ENCODE measurements around the gene MYO15A. TPM values are rescaled to one million over a fixed set of nuclear protein-coding genes. Genes with fewer than 3 reads are reported as not detected.

MYO15A gene
- total and polyA plus RNA-seq, 2 donors (not counting 1 experiment from before 2014, with no cell fraction given) = 0.42 to 2.0 TPM

DNA sequence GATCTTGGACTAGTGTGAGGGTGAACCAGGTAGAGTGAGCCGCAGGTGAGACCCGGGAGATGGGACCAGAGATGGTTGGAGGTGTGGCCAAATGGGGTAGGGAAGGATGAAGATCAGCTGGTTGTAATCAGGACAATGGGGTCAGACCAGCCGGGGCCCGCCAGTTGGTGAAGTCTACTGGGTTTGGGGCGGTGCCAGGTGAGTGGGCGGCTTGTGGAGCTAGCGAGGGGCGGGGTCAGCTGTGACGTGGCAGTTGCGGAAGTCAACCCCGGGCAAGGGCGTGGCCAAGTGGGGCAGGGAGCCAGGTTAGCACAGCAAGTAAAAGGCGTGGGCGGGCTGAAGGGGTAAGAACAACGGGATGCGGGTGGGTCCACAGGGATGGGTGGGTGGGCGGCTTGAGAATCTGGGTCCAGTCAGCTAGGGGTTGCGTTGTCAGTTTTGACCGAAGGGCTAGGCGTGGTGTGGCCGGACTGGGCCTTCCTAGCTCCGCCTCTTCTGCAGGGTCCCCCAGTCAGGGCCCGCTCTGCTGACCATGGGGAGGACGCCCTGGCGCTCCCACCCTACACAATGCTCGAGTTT, 49.6 kb downstream of the MYO15A start:
- Histone ChIP-seq H3K79me2 (ENCODE audit: control insufficient read depth, insufficient read depth, low read length) (no peaks in the 10 kb centered on the region), H3K27me3 (ENCODE audit: control insufficient read depth, insufficient read depth, low read length) (no peaks in the 10 kb centered on the region), H3K4me3 (replicated peaks in 1 of 4; ENCODE audit: control extremely low read depth in 1 of 4, insufficient read depth in 1 of 4, low read depth in 3 of 4, low read length in 4 of 4) (peak overlapping the region; percentile 38 to 57 (median 46)), H4K20me1 (ENCODE audit: control insufficient read depth, extremely low read depth, insufficient read depth, low read length) (no peaks in the 10 kb centered on the region), H2AFZ (ENCODE audit: low read length) (peak overlapping the region; percentile 73), H3K4me1 (ENCODE audit: control insufficient read depth, extremely low read depth, insufficient read depth, low read length) (peaks cover 9% of the 10 kb centered on the region), H3K4me2 (ENCODE audit: extremely low read depth, insufficient read depth, low read length) (peak overlapping the region; percentile 80), H3K9ac (ENCODE audit: insufficient read depth, low read length) (peak overlapping the region; percentile 46), H3K36me3 (ENCODE audit: control insufficient read depth, insufficient read depth, low read length) (no peaks in the 10 kb centered on the region), H3K9me3 (ENCODE audit: control insufficient read depth, insufficient read depth, low read depth, low read length) (no peaks in the 10 kb centered on the region), H3K27ac (ENCODE audit: insufficient read depth, low read length) (peak overlapping the region; percentile 47)
- DNase-seq (ENCODE audit: low read depth in 2 of 2) = peak; percentile 83 to 87
- TF ChIP-seq EZH2 (IDR thresholded peaks at IDR 0.05; ENCODE audit: low read length, missing control alignments) = no peak
- TF ChIP-seq, protein P1, sequence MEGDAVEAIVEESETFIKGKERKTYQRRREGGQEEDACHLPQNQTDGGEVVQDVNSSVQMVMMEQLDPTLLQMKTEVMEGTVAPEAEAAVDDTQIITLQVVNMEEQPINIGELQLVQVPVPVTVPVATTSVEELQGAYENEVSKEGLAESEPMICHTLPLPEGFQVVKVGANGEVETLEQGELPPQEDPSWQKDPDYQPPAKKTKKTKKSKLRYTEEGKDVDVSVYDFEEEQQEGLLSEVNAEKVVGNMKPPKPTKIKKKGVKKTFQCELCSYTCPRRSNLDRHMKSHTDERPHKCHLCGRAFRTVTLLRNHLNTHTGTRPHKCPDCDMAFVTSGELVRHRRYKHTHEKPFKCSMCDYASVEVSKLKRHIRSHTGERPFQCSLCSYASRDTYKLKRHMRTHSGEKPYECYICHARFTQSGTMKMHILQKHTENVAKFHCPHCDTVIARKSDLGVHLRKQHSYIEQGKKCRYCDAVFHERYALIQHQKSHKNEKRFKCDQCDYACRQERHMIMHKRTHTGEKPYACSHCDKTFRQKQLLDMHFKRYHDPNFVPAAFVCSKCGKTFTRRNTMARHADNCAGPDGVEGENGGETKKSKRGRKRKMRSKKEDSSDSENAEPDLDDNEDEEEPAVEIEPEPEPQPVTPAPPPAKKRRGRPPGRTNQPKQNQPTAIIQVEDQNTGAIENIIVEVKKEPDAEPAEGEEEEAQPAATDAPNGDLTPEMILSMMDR (conservative IDR thresholded peaks at IDR 0.05 in 1 of 2, IDR thresholded peaks at IDR 0.05 in 1 of 2; ENCODE audit: low read depth in 1 of 2, low read length in 2 of 2) = no peak

DNA sequence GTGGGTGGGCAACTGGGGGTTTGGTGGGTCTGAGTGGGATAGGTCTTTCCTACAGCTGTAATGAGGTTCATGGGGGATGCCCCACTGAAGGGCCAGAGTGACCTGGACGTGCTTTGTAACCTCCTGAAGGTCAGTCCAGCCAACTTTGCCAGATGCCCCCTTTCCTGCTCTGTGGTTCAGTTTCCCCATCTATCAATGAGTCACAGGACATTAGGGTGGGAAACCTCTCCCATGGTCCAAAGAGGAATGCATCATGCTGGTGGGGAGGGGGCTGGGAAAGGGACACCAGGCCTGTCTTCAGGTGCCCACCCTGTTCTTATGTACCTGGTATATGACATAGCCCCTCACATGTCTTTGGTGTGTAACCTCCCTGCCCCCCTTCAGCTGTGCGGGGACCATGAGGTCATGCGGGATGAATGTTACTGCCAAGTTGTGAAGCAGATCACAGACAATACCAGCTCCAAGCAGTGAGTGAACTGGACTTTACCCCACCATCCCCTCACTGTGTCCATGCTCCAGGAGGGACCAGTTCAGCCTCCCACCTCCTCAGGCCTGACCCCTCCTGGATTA, 51.1 kb downstream of the MYO15A start:
- no peak overlapping the region for H3K27ac ChIP-seq (ENCODE audit: insufficient read depth, low read length)

DNA sequence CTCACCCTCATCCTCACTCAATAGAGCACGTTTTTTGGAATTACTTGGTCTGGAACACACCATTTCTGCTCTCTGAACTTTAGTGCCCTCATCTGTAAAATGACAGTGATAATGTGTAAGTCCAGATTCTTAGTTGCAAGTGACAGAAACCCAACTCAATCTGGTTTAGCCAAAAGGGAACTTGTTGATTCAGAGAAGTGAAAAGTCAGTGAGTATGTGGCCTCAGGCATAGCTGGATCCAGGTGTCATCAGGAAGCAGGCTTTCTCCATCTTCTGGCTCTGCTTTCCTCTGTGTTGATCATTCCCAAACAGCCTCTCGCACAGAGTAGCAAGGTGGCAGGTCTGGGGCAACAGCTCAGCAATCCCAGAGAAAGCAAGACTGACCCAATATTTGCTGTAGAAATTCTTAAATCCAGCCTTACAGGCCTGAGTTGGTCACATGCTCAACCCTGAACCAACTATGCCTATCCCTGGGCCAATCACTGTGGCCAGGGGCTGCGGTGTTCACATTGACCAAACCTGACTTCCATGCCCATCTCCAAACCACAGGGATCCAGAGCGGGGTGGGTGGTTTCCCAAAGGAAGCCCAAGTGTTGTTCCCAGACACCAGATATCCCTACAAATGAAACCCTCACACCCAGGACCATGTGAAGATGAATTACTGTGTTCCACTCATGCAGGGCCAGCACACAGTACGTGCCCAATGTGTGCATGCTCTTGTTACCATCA, 51.7 kb downstream of the MYO15A start:
- DNase-seq (ENCODE audit: low read depth in 2 of 2) = no peak
- Histone ChIP-seq H2AFZ (ENCODE audit: low read length) (no peak overlapping the region), H3K79me2 (ENCODE audit: control insufficient read depth, insufficient read depth, low read length) (no peaks in the 10 kb centered on the region), H3K36me3 (ENCODE audit: control insufficient read depth, insufficient read depth, low read length) (no peaks in the 10 kb centered on the region), H4K20me1 (ENCODE audit: control insufficient read depth, extremely low read depth, insufficient read depth, low read length) (no peaks in the 10 kb centered on the region), H3K4me2 (ENCODE audit: extremely low read depth, insufficient read depth, low read length) (no peak overlapping the region), H3K27me3 (ENCODE audit: control insufficient read depth, insufficient read depth, low read length) (no peaks in the 10 kb centered on the region), H3K27ac (ENCODE audit: insufficient read depth, low read length) (no peak overlapping the region), H3K4me1 (ENCODE audit: control insufficient read depth, extremely low read depth, insufficient read depth, low read length) (peaks cover 9% of the 10 kb centered on the region), H3K9me3 (ENCODE audit: control insufficient read depth, insufficient read depth, low read depth, low read length) (no peaks in the 10 kb centered on the region), H3K4me3 (replicated peaks in 1 of 4; ENCODE audit: control extremely low read depth in 1 of 4, insufficient read depth in 1 of 4, low read depth in 3 of 4, low read length in 4 of 4) (no peak overlapping the region), H3K9ac (ENCODE audit: insufficient read depth, low read length) (no peak overlapping the region)
- TF ChIP-seq, protein P1 (conservative IDR thresholded peaks at IDR 0.05 in 1 of 2, IDR thresholded peaks at IDR 0.05 in 1 of 2; ENCODE audit: low read depth in 1 of 2, low read length in 2 of 2) = no peak
- TF ChIP-seq EZH2 (IDR thresholded peaks at IDR 0.05; ENCODE audit: low read length, missing control alignments) = no peak

More for the DNA sequence above, 51.1 kb downstream of the MYO15A start:
- no peaks in the 10 kb centered on the region for H3K79me2 ChIP-seq (ENCODE audit: control insufficient read depth, insufficient read depth, low read length)
- H3K36me3 ChIP-seq (ENCODE audit: control insufficient read depth, insufficient read depth, low read length) = no peaks in the 10 kb centered on the region
- H3K27me3 ChIP-seq (ENCODE audit: control insufficient read depth, insufficient read depth, low read length) = no peaks in the 10 kb centered on the region
- no peaks in the 10 kb centered on the region for H3K9me3 ChIP-seq (ENCODE audit: control insufficient read depth, insufficient read depth, low read depth, low read length)
- H2AFZ ChIP-seq (ENCODE audit: low read length) = no peak overlapping the region
- H3K4me2 ChIP-seq (ENCODE audit: extremely low read depth, insufficient read depth, low read length) = no peak overlapping the region
- H3K4me1 ChIP-seq (ENCODE audit: control insufficient read depth, extremely low read depth, insufficient read depth, low read length) = peaks cover 9% of the 10 kb centered on the region
- no peak overlapping the region for H3K9ac ChIP-seq (ENCODE audit: insufficient read depth, low read length)
- H4K20me1 ChIP-seq (ENCODE audit: control insufficient read depth, extremely low read depth, insufficient read depth, low read length) = no peaks in the 10 kb centered on the region
- DNase-seq (ENCODE audit: low read depth in 2 of 2) = peak; percentile 4 to 24
- no peak overlapping the region for H3K4me3 ChIP-seq (replicated peaks in 1 of 4; ENCODE audit: control extremely low read depth in 1 of 4, insufficient read depth in 1 of 4, low read depth in 3 of 4, low read length in 4 of 4)
- no peak for TF ChIP-seq EZH2 (IDR thresholded peaks at IDR 0.05; ENCODE audit: low read length, missing control alignments)
- TF ChIP-seq, protein P1 (conservative IDR thresholded peaks at IDR 0.05 in 1 of 2, IDR thresholded peaks at IDR 0.05 in 1 of 2; ENCODE audit: low read depth in 1 of 2, low read length in 2 of 2) = no peak
